Posterior vena cava (tissue), 2 donors: Measurements from ENCODE around the gene ZNF692. TPM values are rescaled to one million over a fixed set of nuclear protein-coding genes. Genes with fewer than 3 reads are reported as not detected.
"Not testable (repeated sequence)": the region's sequence is repeated elsewhere in the genome, so short reads cannot be mapped to it uniquely, and the experiment has no call there.

Experiments used
- DNase-seq: peaks from one replicate; pipeline ENCODE4 v3.0.0-alpha.2; 2020; ENCODE audit warnings: low spot score
- intact Hi-C, 2 donors: fragments of 100-400 bp; cut with DNase I; formaldehyde crosslinking; loops; one replicate each; pipeline versions ENCODE4 v1.14.1 to v1.14.2; 2022 to 2023
- total RNA-seq, 2 donors: library from RNA; stranded (reverse); fragmentation: NEBNext Ultra II Directional; extraction: Animal tissue kit (Norgen Biotek cat#: 25700); gene quantifications; one replicate each; pipeline ENCODE4 v1.2.1, GENCODE V29; 2021
- donor health status: DM: yes; HTN: yes; CAD: no.
- donor health status: DM: yes; HTN: yes; CAD: no.

ZNF692 gene
- total RNA-seq, 2 donors from 2014 or later = 14.7 to 17.6 TPM

GRCh38 chr1:248884632-248885295 lies 25.9 kb upstream of the ZNF692 start:
- intact Hi-C loops = no loop called here
- no peak for DNase-seq

- DNase-seq, intact Hi-C loops: not testable (repeated sequence)
Observed at GRCh38 chr1:248882427-248882826, 23.5 kb upstream of the ZNF692 start.

GRCh38 chr1:248881261-248881660 lies 22.4 kb upstream of the ZNF692 start:
- DNase-seq = no peak
- intact Hi-C loops = no loop called here

GRCh38 chr1:248873993-248874533 lies 15.2 kb upstream of the ZNF692 start:
- DNase-seq = peak; percentile 89
- intact Hi-C loops = no loop called here

- intact Hi-C loops = no loop called here
- DNase-seq = peak; percentile 98
Observed at GRCh38 chr1:248873409-248873992, 14.6 kb upstream of the ZNF692 start.

- DNase-seq = no peak
- intact Hi-C loops = no loop called here
Observed at GRCh38 chr1:248872752-248873408, 14.0 kb upstream of the ZNF692 start.

- intact Hi-C loops = no loop called here
- DNase-seq = no peak
Observed at GRCh38 chr1:248871837-248872401, 13.0 kb upstream of the ZNF692 start.

- peak; percentile 95 for DNase-seq
- intact Hi-C loops = no loop called here
Observed at GRCh38 chr1:248862998-248863881, 4.4 kb upstream of the ZNF692 start.

- no peak for DNase-seq
- intact Hi-C loops = no loop called here
Observed at GRCh38 chr1:248862695-248862997, 3.8 kb upstream of the ZNF692 start.

- DNase-seq = no peak
- intact Hi-C loops = no loop called here
Observed at GRCh38 chr1:248861616-248862015, 2.7 kb upstream of the ZNF692 start.

- intact Hi-C loops = no loop called here
- no peak for DNase-seq
Observed at GRCh38 chr1:248860007-248860406, 1.1 kb upstream of the ZNF692 start.

- DNase-seq = peak; percentile 90
- intact Hi-C loops = no loop called here
Observed at GRCh38 chr1:248858096-248858890, 592 bp downstream of the ZNF692 start.

- intact Hi-C loops = no loop called here
Observed at GRCh38 chr1:248857749-248858095, 1.2 kb downstream of the ZNF692 start.

GRCh38 chr1:248857201-248857600 lies 1.7 kb downstream of the ZNF692 start:
- no peak for DNase-seq
- intact Hi-C loops = no loop called here

More at GRCh38 chr1:248857749-248858095, 1.2 kb downstream of the ZNF692 start:
- no peak for DNase-seq

- no peak for DNase-seq
- intact Hi-C loops = no loop called here
Observed at GRCh38 chr1:248856176-248856575, 2.7 kb downstream of the ZNF692 start.

- intact Hi-C loops = no loop called here
- no peak for DNase-seq
Observed at GRCh38 chr1:248855580-248855979, 3.3 kb downstream of the ZNF692 start.

GRCh38 chr1:248853663-248854375 lies 5.1 kb downstream of the ZNF692 start:
- DNase-seq = peak; percentile 63
- intact Hi-C loops = no loop called here
